Left colon (tissue), 2 donors: ENCODE data around the gene GET3. TPM values are rescaled to one million over a fixed set of nuclear protein-coding genes. Genes with fewer than 3 reads are reported as not detected.
A peak's percentile ranks its signal among the peaks of the same experiment; 100 is the strongest.
"Not testable (repeated sequence)": the region's sequence is repeated elsewhere in the genome, so short reads cannot be mapped to it uniquely, and the experiment has no call there.

Experiments used
- ATAC-seq: fragments of 200-7000 bp; cut with Tn5 transposase; one replicate; pipeline ENCODE4 v1.9.1; 2020; ENCODE audit warnings: mild to moderate bottlenecking, moderate library complexity
- DNase-seq, 2 donors: peaks; one replicate each; pipeline ENCODE4 v3.0.0-alpha.2; 2020
- intact Hi-C, 2 donors: fragments of 100-400 bp; cut with DNase I in 1 of 2; cut with micrococcal nuclease in 1 of 2; formaldehyde crosslinking; loops; one replicate each; pipeline versions ENCODE4 v1.11.2 to v1.14.0; 2022; cut with DNase I, micrococcal nuclease
- total RNA-seq, 2 donors: library from RNA; stranded (reverse); fragmentation: NEBNext Ultra II Directional; extraction: Animal tissue kit (Norgen Biotek cat#: 25700); gene quantifications; one replicate each; pipeline ENCODE4 v1.2.1, GENCODE V29; 2021
- donor health status: DM: no; HTN: no; CAD: no.
- donor health status: DM: yes; HTN: yes; CAD: no.

The GET3 gene
- total RNA-seq, 2 donors from 2014 or later, result 50.1 to 56.5 TPM

DNA sequence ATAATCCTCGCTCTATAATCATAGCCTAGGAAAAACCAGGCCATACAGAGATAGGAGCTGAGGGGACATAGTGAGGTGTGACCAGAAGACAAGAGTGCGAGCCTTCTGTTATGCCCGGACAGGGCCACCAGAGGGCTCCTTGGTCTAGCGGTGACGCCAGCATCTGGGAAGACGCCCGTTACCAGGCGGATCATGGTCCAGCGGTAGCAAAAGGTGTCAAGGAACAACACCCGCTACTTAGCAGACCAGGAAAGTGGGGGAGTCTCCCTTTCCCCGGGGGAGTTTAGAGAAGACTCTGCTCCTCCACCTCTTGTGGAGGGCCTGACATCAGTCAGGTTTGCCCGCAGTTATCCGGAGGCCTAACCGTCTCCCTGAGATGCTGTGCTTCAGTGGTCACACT, 25.2 kb upstream of the GET3 start:
- intact Hi-C loops, ATAC-seq: not testable (repeated sequence)
- peak in 1 of 2 donors; percentile 38 for DNase-seq

- ATAC-seq, DNase-seq, intact Hi-C loops: not testable (repeated sequence)
Observed at GRCh38 chr19:12713304-12713703, 24.0 kb upstream of the GET3 start.

GRCh38 chr19:12715102-12715501, 22.2 kb upstream of the GET3 start:
- intact Hi-C loops, result no loop called here
- no peak for ATAC-seq
- DNase-seq, result no peak

- no peak for DNase-seq
- ATAC-seq, result no peak
- intact Hi-C loops, result no loop called here
Observed at GRCh38 chr19:12715929-12716328, 21.4 kb upstream of the GET3 start.

- no peak for ATAC-seq
- intact Hi-C loops, result no loop called here
- DNase-seq, result no peak
Observed at GRCh38 chr19:12720296-12720695, 17.0 kb upstream of the GET3 start.

- DNase-seq (peak in 1 of 2 donors; percentile 36), ATAC-seq (no peak)
- intact Hi-C loops, result no loop called here
Observed at GRCh38 chr19:12720851-12721655, 16.2 kb upstream of the GET3 start.

GRCh38 chr19:12721656-12722565, 15.4 kb upstream of the GET3 start:
- intact Hi-C loops, result no loop called here
- ATAC-seq (peak; percentile 64), DNase-seq (peak; percentile 75 to 78)

GRCh38 chr19:12722566-12723380, 14.5 kb upstream of the GET3 start:
- intact Hi-C loops, result no loop called here
- DNase-seq, result peak; percentile 96 to 99
- ATAC-seq, result peak; percentile 90

GRCh38 chr19:12723381-12723640, 14.0 kb upstream of the GET3 start:
- intact Hi-C loops, result no loop called here
- DNase-seq (no peak), ATAC-seq (no peak)

DNA sequence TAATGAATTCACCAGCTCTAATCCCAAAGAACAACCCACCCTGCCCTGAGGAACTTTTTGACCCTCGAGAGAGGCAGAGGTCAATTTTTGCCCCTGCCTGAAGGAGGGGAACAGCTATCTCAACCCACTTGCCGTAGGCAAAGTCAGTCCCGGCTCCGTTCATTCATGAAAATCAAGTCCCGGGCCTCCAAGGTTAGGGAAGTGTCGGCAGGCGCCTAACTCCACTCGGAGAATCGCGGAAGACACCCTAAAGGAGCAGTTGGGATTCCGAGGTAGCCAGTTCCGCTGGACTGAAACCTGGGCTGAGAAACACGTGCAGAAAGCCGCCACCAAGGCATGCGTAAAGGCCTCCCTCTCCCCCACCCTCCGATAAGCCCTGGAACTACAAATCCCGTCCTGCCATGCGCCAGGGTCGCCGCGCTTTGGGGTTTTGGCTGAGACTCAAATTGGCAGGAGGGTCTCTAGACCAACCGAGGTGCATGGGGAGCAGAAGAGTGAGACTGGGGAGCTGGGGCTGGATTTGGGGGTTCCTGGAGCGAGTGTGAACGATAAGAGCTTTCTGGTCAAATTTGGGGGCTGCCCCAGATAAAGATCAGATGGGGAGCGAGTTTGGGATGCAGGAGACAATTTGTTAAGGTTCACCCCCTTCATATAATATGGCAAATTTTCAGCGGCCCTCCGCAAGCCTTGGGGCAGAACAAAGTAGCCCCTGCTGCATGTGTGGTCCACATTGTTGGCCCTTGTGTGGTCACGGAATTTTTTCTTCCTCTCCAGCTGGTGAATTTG, 13.5 kb upstream of the GET3 start, which contains the start of gene TNPO2:
Gene TNPO2 (minus strand): TSS at position 292 of the 786 bp plus-strand sequence. CDS start 2,955 bp downstream, outside the sequence.
- intact Hi-C loops, result no loop called here
- peak; percentile 55 for ATAC-seq
- peak; percentile 68 to 69 for DNase-seq

DNA sequence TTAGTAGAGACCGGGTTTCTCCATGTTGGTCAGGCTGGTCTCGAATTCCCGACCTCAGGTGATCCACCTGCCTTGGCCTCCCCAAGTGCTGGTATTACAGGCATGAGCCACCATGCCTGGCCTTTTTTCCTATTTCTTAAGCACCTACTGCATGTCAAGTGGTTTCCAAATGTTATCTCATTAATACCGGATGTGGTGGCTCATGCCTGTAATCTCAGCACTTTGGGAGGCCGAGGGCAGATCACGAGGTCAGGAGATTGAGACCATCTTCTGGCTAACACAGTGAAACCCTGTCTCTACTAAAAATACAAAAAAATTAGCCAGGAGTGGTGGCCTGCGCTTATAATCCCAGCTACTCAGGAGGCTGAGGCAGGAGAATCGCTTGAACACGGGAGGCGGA, 11.7 kb upstream of the GET3 start:
- ATAC-seq, intact Hi-C loops, DNase-seq: not testable (repeated sequence)

GRCh38 chr19:12726988-12727316, 10.3 kb upstream of the GET3 start:
- DNase-seq (no peak), ATAC-seq (no peak)
- intact Hi-C loops, result no loop called here

GRCh38 chr19:12727745-12728433, 9.4 kb upstream of the GET3 start:
- ATAC-seq (no peak), DNase-seq (no peak)
- intact Hi-C loops, result no loop called here

DNA sequence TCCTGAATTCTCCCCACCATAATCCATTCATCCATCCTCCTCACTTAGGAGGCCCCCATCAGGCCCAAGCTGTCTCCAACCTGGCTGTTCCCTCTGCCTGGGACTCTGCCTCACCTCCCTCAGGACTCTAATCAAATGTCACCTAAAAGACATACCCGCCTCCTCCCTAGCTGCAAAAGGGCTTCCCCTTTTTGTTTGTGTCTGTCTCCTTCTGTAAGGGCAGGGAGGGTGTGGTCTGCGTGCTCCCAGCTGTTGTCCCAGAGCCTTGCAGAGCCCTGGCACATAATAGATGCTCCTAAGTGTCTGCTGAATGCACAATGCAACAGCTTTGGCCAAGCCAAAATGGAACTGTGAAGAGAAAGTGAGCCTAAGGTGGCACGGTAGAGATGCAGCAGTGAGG, 7.2 kb upstream of the GET3 start:
- ATAC-seq (no peak), DNase-seq (no peak)
- intact Hi-C loops, result no loop called here

DNA sequence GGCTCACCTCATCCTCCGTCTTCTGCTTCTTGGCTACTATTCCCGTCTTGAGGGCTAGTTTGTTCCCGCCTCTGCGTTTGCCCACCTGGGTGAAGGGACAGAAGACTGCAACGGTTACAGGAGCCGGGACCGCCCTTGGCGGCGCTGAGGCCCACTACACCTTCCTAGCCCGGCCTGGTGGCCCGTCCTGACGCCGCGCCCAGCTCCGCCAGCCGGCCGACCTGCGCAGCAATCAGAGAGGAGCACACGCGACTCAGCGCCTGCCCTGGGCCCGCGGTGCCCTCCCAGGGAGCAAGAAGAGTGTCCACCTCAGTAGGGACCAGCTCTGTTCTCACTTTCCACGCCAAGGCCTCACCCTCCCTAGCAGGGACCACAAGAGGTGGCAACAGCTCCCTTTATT, 6.0 kb upstream of the GET3 start:
- intact Hi-C loops, result no loop called here
- no peak for ATAC-seq
- DNase-seq, result no peak

DNA sequence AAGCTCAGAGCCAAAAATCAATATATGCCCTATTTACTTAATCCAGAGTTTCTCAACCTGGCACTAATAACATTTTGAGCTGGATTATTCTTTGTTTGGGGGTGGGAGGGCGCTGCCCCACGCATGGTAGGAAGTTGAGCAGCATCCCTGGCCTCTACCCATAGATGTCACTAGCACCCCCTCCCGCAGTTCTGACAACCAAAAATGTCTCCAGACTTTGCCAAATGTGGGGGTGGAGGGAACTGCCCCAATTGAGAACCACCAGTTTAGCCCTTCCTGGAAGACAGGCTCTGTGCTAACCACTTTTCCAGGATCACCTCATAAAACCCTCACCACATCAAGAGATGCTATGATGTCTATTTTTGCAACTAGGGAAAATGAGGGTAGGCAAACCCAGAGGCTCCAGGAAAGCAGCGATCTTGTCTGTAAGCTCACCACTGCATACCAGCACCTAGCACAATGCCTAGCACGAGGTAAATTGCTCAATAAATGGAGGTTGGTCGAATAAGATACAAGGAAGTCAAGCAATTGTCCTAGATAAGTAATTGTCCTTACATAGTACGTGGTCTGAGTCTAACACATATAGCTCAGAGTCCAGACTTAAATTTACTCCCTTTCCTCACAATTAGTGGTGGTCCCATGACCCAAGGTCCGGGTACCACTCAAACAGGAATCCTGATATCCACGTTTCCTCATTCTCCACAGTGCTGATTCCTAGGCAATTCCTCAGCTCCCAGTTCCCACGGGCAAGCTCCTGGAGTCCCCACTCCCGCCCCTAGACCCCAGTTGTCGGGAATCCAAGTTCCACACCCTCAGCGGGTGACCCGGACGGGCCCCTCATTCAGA, 3.7 kb upstream of the GET3 start:
- intact Hi-C loops, result no loop called here
- no peak for DNase-seq
- no peak for ATAC-seq

GRCh38 chr19:12737835-12738351, 596 bp downstream of the GET3 start:
- ATAC-seq (no peak), DNase-seq (no peak)
- intact Hi-C loops, result no loop called here
